ENCODE measurements around the gene HMGA1.

The HMGA1 gene

GRCh38 chr6:34223381-34223955 lies 13.2 kb upstream of the HMGA1 start:
- TF ChIP-seq MAX (IDR thresholded peaks at IDR 0.05) (no peak), ZBTB7A (IDR thresholded peaks at IDR 0.05; ENCODE audit: low read depth) (no peak), EP300 (IDR thresholded peaks at IDR 0.05; ENCODE audit: borderline replicate concordance) (no peak), NFIC (IDR thresholded peaks at IDR 0.05) (no peak), CEBPB (IDR thresholded peaks at IDR 0.05) (no peak), YY1 (IDR thresholded peaks at IDR 0.05; ENCODE audit: low read depth) (no peak), FOXM1 (IDR thresholded peaks at IDR 0.05; ENCODE audit: borderline replicate concordance, low read depth) (no peak), RAD21 (IDR thresholded peaks at IDR 0.05; ENCODE audit: low read depth) (no peak), TEAD4 (IDR thresholded peaks at IDR 0.05) (no peak), TAF1 (IDR thresholded peaks at IDR 0.05; ENCODE audit: low read depth) (no peak)
- TF ChIP-seq, protein P1, sequence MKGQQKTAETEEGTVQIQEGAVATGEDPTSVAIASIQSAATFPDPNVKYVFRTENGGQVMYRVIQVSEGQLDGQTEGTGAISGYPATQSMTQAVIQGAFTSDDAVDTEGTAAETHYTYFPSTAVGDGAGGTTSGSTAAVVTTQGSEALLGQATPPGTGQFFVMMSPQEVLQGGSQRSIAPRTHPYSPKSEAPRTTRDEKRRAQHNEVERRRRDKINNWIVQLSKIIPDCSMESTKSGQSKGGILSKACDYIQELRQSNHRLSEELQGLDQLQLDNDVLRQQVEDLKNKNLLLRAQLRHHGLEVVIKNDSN (IDR thresholded peaks at IDR 0.05), result no peak

DNA sequence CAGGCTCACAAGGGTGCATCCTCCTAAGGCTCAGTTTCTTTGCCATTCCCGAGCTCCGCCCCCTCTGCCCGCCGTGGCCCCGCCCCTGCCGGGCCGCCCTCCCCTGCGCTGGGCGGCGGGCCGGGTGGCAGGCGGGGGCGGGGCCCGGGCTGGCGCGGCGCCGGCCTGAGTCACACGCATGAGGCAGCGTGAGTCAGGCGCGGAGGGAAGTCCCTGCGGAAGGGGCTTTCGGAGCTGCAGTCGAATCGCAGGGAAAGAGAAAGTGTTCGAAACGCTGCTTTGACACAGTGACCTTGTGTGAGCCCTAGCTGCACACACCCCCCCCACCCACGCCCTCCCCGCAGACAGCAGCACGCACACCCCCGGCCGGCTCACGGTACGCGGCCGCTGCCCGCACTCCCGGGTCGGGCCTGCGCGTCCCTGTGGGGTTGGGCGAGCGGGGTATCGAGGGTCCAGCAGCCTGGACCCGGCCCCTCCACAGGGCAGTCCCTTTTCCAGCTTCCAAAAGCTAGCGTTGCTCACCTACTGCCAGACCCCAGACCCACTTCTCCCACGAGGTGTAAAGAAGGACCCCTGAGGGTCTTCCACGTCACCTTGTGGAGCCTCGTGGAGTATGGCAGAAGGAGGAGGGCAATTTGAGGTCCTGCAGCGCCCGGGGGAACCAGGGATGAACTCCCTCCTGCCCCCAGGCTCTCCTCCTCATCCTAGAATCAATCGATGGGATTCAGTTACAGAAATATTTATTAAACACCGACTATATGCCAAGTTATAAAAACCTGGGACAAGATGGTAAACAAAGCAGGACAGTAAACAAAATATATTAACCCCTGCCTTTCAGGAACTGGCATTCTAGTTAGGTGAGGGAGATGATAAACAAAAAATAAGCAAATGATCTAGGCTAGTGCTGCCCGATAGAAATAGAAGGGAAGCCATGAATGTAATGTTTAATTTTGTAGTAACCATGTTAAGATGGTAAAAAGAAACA lies 12.4 kb upstream of the HMGA1 start:
- TF ChIP-seq EP300 (IDR thresholded peaks at IDR 0.05; ENCODE audit: borderline replicate concordance) (no peak), NFIC (IDR thresholded peaks at IDR 0.05) (peak; percentile 55), MAX (IDR thresholded peaks at IDR 0.05) (peak; percentile 70; the same call in 1 of the 2 replicates), TAF1 (IDR thresholded peaks at IDR 0.05; ENCODE audit: low read depth) (peak; percentile 23; the same call in 1 of the 2 replicates), TEAD4 (IDR thresholded peaks at IDR 0.05) (no peak), ZBTB7A (IDR thresholded peaks at IDR 0.05; ENCODE audit: low read depth) (peak; percentile 93), EGR1 (IDR thresholded peaks at IDR 0.05) (peak; percentile 67)
- TF ChIP-seq, protein P1 (IDR thresholded peaks at IDR 0.05), result no peak

DNA sequence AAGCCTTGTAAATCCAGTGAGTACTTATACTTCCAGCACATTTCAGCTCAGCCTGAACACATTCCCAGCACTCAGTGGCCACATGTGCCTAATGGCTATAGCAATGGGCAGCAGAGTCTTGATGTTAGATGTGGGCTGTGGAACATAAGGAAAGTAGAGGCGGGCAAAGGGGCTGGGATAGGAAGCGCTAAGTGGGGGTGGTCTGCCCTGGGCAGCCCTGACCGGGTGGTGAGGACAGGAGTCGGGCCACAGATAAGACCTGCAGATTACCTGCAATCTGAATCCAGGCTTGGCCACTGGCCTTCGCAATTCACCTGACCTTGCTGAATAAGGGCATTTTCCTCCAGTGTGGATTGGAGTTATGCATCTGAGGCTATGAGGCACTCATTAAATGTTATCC lies 11.1 kb upstream of the HMGA1 start:
- no peak for TF ChIP-seq CEBPB (IDR thresholded peaks at IDR 0.05)
- TF ChIP-seq NFIC (IDR thresholded peaks at IDR 0.05), result no peak
- TF ChIP-seq RAD21 (IDR thresholded peaks at IDR 0.05; ENCODE audit: low read depth), result no peak
- no peak for TF ChIP-seq TEAD4 (IDR thresholded peaks at IDR 0.05)
- no peak for TF ChIP-seq YY1 (IDR thresholded peaks at IDR 0.05; ENCODE audit: low read depth)
- no peak for TF ChIP-seq FOXM1 (IDR thresholded peaks at IDR 0.05; ENCODE audit: borderline replicate concordance, low read depth)
- TF ChIP-seq MAX (IDR thresholded peaks at IDR 0.05), result no peak
- TF ChIP-seq EGR1 (IDR thresholded peaks at IDR 0.05), result no peak
- no peak for TF ChIP-seq ZBTB7A (IDR thresholded peaks at IDR 0.05; ENCODE audit: low read depth)
- TF ChIP-seq TAF1 (IDR thresholded peaks at IDR 0.05; ENCODE audit: low read depth), result no peak
- no peak for TF ChIP-seq CREB1 (IDR thresholded peaks at IDR 0.05; ENCODE audit: low read depth)
- TF ChIP-seq EP300 (IDR thresholded peaks at IDR 0.05; ENCODE audit: borderline replicate concordance), result no peak
- no peak for TF ChIP-seq TCF12 (IDR thresholded peaks at IDR 0.05; ENCODE audit: low read depth)
- TF ChIP-seq, protein P2, sequence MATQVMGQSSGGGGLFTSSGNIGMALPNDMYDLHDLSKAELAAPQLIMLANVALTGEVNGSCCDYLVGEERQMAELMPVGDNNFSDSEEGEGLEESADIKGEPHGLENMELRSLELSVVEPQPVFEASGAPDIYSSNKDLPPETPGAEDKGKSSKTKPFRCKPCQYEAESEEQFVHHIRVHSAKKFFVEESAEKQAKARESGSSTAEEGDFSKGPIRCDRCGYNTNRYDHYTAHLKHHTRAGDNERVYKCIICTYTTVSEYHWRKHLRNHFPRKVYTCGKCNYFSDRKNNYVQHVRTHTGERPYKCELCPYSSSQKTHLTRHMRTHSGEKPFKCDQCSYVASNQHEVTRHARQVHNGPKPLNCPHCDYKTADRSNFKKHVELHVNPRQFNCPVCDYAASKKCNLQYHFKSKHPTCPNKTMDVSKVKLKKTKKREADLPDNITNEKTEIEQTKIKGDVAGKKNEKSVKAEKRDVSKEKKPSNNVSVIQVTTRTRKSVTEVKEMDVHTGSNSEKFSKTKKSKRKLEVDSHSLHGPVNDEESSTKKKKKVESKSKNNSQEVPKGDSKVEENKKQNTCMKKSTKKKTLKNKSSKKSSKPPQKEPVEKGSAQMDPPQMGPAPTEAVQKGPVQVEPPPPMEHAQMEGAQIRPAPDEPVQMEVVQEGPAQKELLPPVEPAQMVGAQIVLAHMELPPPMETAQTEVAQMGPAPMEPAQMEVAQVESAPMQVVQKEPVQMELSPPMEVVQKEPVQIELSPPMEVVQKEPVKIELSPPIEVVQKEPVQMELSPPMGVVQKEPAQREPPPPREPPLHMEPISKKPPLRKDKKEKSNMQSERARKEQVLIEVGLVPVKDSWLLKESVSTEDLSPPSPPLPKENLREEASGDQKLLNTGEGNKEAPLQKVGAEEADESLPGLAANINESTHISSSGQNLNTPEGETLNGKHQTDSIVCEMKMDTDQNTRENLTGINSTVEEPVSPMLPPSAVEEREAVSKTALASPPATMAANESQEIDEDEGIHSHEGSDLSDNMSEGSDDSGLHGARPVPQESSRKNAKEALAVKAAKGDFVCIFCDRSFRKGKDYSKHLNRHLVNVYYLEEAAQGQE (IDR thresholded peaks at IDR 0.05; ENCODE audit: low read depth), result no peak
- TF ChIP-seq, protein P1 (IDR thresholded peaks at IDR 0.05), result no peak

DNA sequence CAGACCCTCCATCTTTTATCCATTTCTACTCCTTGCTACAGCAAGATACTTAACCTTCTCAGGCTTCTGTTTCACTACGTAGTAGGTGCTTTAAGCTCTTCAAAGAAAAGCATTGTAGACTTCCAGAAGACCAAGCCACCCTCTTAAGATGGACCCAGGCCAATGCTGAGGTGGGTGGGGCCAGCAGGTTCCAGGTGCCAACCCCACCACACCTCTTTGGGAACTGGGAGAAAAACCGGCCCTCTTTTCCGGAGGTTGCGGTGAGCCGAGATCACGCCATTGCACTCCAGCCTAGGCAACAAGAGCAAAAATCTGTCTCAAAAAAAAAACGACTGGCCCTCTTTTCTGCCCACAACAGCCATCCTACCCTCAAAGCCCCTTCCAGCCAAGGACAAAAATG lies 10.6 kb upstream of the HMGA1 start:
- TF ChIP-seq ZBTB7A (IDR thresholded peaks at IDR 0.05; ENCODE audit: low read depth), result no peak

GRCh38 chr6:34226731-34227586 lies 9.7 kb upstream of the HMGA1 start:
- TF ChIP-seq FOXM1 (IDR thresholded peaks at IDR 0.05; ENCODE audit: borderline replicate concordance, low read depth), result no peak
- TF ChIP-seq CREB1 (IDR thresholded peaks at IDR 0.05; ENCODE audit: low read depth), result no peak
- TF ChIP-seq, protein P1 (IDR thresholded peaks at IDR 0.05), result no peak
- TF ChIP-seq TAF1 (IDR thresholded peaks at IDR 0.05; ENCODE audit: low read depth), result no peak
- TF ChIP-seq MAX (IDR thresholded peaks at IDR 0.05), result no peak
- TF ChIP-seq RAD21 (IDR thresholded peaks at IDR 0.05; ENCODE audit: low read depth), result no peak
- TF ChIP-seq, protein P2 (IDR thresholded peaks at IDR 0.05; ENCODE audit: low read depth), result no peak
- no peak for TF ChIP-seq ZBTB7A (IDR thresholded peaks at IDR 0.05; ENCODE audit: low read depth)
- TF ChIP-seq EGR1 (IDR thresholded peaks at IDR 0.05), result no peak
- no peak for TF ChIP-seq TCF12 (IDR thresholded peaks at IDR 0.05; ENCODE audit: low read depth)
- TF ChIP-seq CEBPB (IDR thresholded peaks at IDR 0.05), result no peak
- no peak for TF ChIP-seq EP300 (IDR thresholded peaks at IDR 0.05; ENCODE audit: borderline replicate concordance)
- no peak for TF ChIP-seq YY1 (IDR thresholded peaks at IDR 0.05; ENCODE audit: low read depth)
- no peak for TF ChIP-seq NFIC (IDR thresholded peaks at IDR 0.05)
- no peak for TF ChIP-seq TEAD4 (IDR thresholded peaks at IDR 0.05)
